IPS-NIHi11 (cell line): ENCODE data around the gene MXD4.
"Not testable (repeated sequence)": the region's sequence is repeated elsewhere in the genome, so short reads cannot be mapped to it uniquely, and the experiment has no call there.

ENCODE experiments used
- DNase-seq: peaks from one replicate; pipeline ENCODE4 v3.0.0; 2012; ENCODE audit warnings: mixed read lengths, low spot score

The MXD4 gene

GRCh38 chr4:2219233-2219760 is 42.6 kb downstream of the MXD4 start:
- DNase-seq = no peak

- no peak for DNase-seq
These were observed 43.5 kb downstream of the MXD4 start for GRCh38 chr4:2218436-2218835.

- DNase-seq = no peak
These were observed 44.2 kb downstream of the MXD4 start for GRCh38 chr4:2217726-2218125.

DNA sequence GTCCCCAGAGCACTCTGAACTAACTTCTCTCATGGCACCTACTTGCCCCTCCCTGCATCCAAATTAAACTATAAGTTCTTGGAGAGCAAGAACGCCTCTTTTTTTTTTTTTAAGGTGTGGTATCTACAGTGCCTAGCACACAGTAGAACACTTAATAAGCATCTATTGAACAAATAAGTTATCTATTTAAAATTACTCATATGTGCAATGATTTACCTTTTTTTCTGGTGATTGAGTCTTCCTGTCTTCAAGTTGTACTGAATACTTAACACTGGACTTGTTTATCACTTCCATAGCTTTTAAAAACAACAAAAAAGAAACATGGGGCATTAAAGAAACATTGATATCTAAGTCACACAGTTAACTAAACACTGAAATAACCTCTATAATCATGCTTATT is 49.1 kb downstream of the MXD4 start:
- no peak for DNase-seq

- not testable (repeated sequence) for DNase-seq
These were observed 59.1 kb downstream of the MXD4 start for GRCh38 chr4:2202789-2203188.
